PC-9 (cell line): ENCODE results near the gene PLEKHH2. TPM values are rescaled to one million over a fixed set of nuclear protein-coding genes. Genes with fewer than 3 reads are reported as not detected.
"Not testable (repeated sequence)": the region's sequence is repeated elsewhere in the genome, so short reads cannot be mapped to it uniquely, and the experiment has no call there.

Experiments used
- BruUV-seq: library from RNA; stranded (reverse); fragments of 400-500 nt; replicated peaks from 2 replicates; lab custom pipeline; 2021; lab: Mats Ljungman, UMichigan
- CTCF ChIA-PET: fragments of 300-600 bp; sonication (Branson Sonifier 250); formaldehyde crosslinking; loops from one replicate; lab custom pipeline; 2022; ENCODE audit warnings: antibody characterized with exemption; lab: Charles Lee
- POLR2A ChIA-PET: fragments of 300-600 bp; sonication (Branson Sonifier 250); formaldehyde crosslinking; loops from one replicate; lab custom pipeline; 2022; ENCODE audit warnings: antibody characterized with exemption; ENCODE audit not compliant: unreplicated experiment; lab: Charles Lee
- DNase-seq, 2 experiments: peaks; one replicate each; pipeline versions ENCODE4 v3.0.0 to v3.0.0-alpha.2; 2015 to 2022; ENCODE audit warnings: mixed read lengths in 1 of 2
- H2AFZ ChIP-seq: fragments of 200-600 bp; sonication (generic); 2 replicates; pipeline ENCODE4 v1.8.1; 2017; ENCODE audit warnings: antibody characterized with exemption
- H3F3A ChIP-seq: fragments of 200-600 bp; sonication (generic); 2 replicates; pipeline ENCODE4 v1.8.1; 2017; ENCODE audit warnings: antibody characterized with exemption, mild to moderate bottlenecking, low read depth; ENCODE audit not compliant: insufficient read depth
- H3K27ac ChIP-seq: fragments of 200-600 bp; sonication (generic); 2 replicates; pipeline ENCODE4 v1.6.1; 2016; ENCODE audit warnings: mixed run types
- H3K27me3 ChIP-seq: fragments of 200-600 bp; sonication (generic); 2 replicates; pipeline ENCODE4 v1.6.1; 2016; ENCODE audit warnings: low read depth, mixed run types; ENCODE audit not compliant: insufficient read depth
- H3K36me3 ChIP-seq: fragments of 200-600 bp; sonication (generic); 2 replicates; pipeline ENCODE4 v1.6.1; 2016; ENCODE audit warnings: low read depth, mixed run types
- H3K4me1 ChIP-seq: fragments of 200-600 bp; sonication (generic); replicated peaks from 2 replicates; pipeline ENCODE4 v1.6.1; 2016; ENCODE audit warnings: mixed run types; ENCODE audit not compliant: insufficient read depth
- H3K4me2 ChIP-seq: fragments of 200-600 bp; sonication (generic); 2 replicates; pipeline ENCODE4 v1.6.1; 2017; ENCODE audit warnings: mixed run types
- H3K4me3 ChIP-seq: fragments of 200-600 bp; sonication (generic); 2 replicates; pipeline ENCODE4 v1.6.1; 2016; ENCODE audit warnings: mixed run types
- H3K79me2 ChIP-seq: fragments of 200-600 bp; sonication (generic); 2 replicates; pipeline ENCODE4 v1.6.1; 2017; ENCODE audit warnings: low read depth, mixed run types
- H3K9me2 ChIP-seq: fragments of 200-600 bp; sonication (generic); 2 replicates; pipeline ENCODE4 v1.8.1; 2017; ENCODE audit warnings: mild to moderate bottlenecking; ENCODE audit not compliant: insufficient read depth
- H3K9me3 ChIP-seq: fragments of 200-600 bp; sonication (generic); 2 replicates; pipeline ENCODE4 v1.8.1; 2016; ENCODE audit warnings: low read depth; ENCODE audit not compliant: insufficient read depth
- H4K20me1 ChIP-seq: fragments of 200-600 bp; sonication (generic); 2 replicates; pipeline ENCODE4 v1.8.1; 2017; ENCODE audit not compliant: insufficient read depth
- CTCF ChIP-seq: fragments of 200-600 bp; sonication (generic); conservative IDR thresholded peaks from 2 replicates; pipeline ENCODE4 v1.6.1; 2017; ENCODE audit warnings: mixed run types, antibody characterized with exemption, mild to moderate bottlenecking, moderate library complexity
- EZH2 ChIP-seq: fragments of 200-600 bp; sonication (generic); IDR thresholded peaks from 2 replicates; pipeline ENCODE4 v1.8.0; 2017; ENCODE audit warnings: antibody characterized with exemption, low read depth
- intact Hi-C: fragments of 100-400 bp; cut with micrococcal nuclease; formaldehyde crosslinking; loops from one replicate; pipeline ENCODE4 v1.10.0; 2022; ENCODE audit not compliant: unreplicated experiment
- total RNA-seq: library from RNA; stranded (reverse); gene quantifications from 2 replicates; pipeline ENCODE4 v1.2.3, GENCODE V29; 2021

PLEKHH2 gene
- total RNA-seq, 1 experiment from 2014 or later, result 1.6 TPM

GRCh38 chr2:43594875-43595274 is 42.2 kb upstream of the PLEKHH2 start:
- intact Hi-C loops, result no loop called here
- H3K4me2 ChIP-seq, result peak overlapping the region; percentile 85
- no peak for DNase-seq
- no peaks in the 10 kb centered on the region for H4K20me1 ChIP-seq
- peak overlapping the region; percentile 95 for H2AFZ ChIP-seq
- H3F3A ChIP-seq, result peaks cover 5% of the 10 kb centered on the region; the same call in 1 of the 2 replicates
- no TSS peak for BruUV-seq
- TF ChIP-seq CTCF, result no peak
- TF ChIP-seq EZH2, result no peak
- no peaks in the 10 kb centered on the region for H3K27me3 ChIP-seq
- H3K79me2 ChIP-seq, result peaks cover 31% of the 10 kb centered on the region
- no peaks in the 10 kb centered on the region for H3K9me2 ChIP-seq
- H3K36me3 ChIP-seq, result peaks cover 8% of the 10 kb centered on the region; the same call in 1 of the 2 replicates
- H3K9me3 ChIP-seq, result no peaks in the 10 kb centered on the region
- H3K4me1 ChIP-seq, result peaks cover 12% of the 10 kb centered on the region
- peak overlapping the region; percentile 85 for H3K4me3 ChIP-seq
- ChIA-PET CTCF (no interaction called here), POLR2A (interaction anchor here (0.6 kb wide), 2 partner anchors 785 to 1361 kb away, joined by 3 to 6 read pairs; no protein-coding TSS in a partner anchor)
- no peak overlapping the region for H3K27ac ChIP-seq

- BruUV-seq, result TSS peak; percentile 78
- DNase-seq, result peak; percentile 98 to 99
- H2AFZ ChIP-seq, result peak within 1 kb of the TSS; percentile 95
- H3K4me1 ChIP-seq, result peaks cover 12% of the 10 kb centered on the region
- H3K9me3 ChIP-seq, result no peaks in the 10 kb centered on the region
- H3K79me2 ChIP-seq, result peaks cover 31% of the 10 kb centered on the region
- H3K4me2 ChIP-seq, result peak within 1 kb of the TSS; percentile 85
- H3K27me3 ChIP-seq, result no peaks in the 10 kb centered on the region
- H3K36me3 ChIP-seq, result peaks cover 6% of the 10 kb centered on the region; the same call in 1 of the 2 replicates
- peak within 1 kb of the TSS; percentile 85 for H3K4me3 ChIP-seq
- POLR2A ChIA-PET, result interaction anchor here (0.5 to 1.4 kb wide), 9 partner anchors 10 to 1483 kb away, joined by 3 to 16 read pairs (median 4); partner anchors contain the start of gene PLEKHH2
- H3K9me2 ChIP-seq, result no peaks in the 10 kb centered on the region
- no peaks in the 10 kb centered on the region for H4K20me1 ChIP-seq
- CTCF ChIA-PET, result no interaction called here
- H3K27ac ChIP-seq, result peak within 1 kb of the TSS; percentile 87
- H3F3A ChIP-seq, result peaks cover 5% of the 10 kb centered on the region; the same call in 1 of the 2 replicates
- intact Hi-C loops, result no loop called here
- TF ChIP-seq CTCF (no peak), EZH2 (no peak)
These were observed 41.3 kb upstream of the PLEKHH2 start, which contains the start of gene THADA for GRCh38 chr2:43595603-43596412. Gene THADA (minus strand): TSS chr2:43596038. CDS start chr2:43592392, 3,646 bp downstream.

GRCh38 chr2:43600596-43600995 is 36.5 kb upstream of the PLEKHH2 start:
- H3K4me3 ChIP-seq, BruUV-seq, H3K36me3 ChIP-seq, H3K4me1 ChIP-seq, H3K9me2 ChIP-seq, H3F3A ChIP-seq, H3K9me3 ChIP-seq, POLR2A ChIA-PET, H3K79me2 ChIP-seq, H3K4me2 ChIP-seq, H4K20me1 ChIP-seq, intact Hi-C loops, CTCF ChIA-PET, H3K27ac ChIP-seq, DNase-seq, H2AFZ ChIP-seq, H3K27me3 ChIP-seq: not testable (repeated sequence)
